ENCODE data around the gene ZNF326.
"Not testable (repeated sequence)": the region's sequence is repeated elsewhere in the genome, so short reads cannot be mapped to it uniquely, and the experiment has no call there.

The ZNF326 gene

DNA sequence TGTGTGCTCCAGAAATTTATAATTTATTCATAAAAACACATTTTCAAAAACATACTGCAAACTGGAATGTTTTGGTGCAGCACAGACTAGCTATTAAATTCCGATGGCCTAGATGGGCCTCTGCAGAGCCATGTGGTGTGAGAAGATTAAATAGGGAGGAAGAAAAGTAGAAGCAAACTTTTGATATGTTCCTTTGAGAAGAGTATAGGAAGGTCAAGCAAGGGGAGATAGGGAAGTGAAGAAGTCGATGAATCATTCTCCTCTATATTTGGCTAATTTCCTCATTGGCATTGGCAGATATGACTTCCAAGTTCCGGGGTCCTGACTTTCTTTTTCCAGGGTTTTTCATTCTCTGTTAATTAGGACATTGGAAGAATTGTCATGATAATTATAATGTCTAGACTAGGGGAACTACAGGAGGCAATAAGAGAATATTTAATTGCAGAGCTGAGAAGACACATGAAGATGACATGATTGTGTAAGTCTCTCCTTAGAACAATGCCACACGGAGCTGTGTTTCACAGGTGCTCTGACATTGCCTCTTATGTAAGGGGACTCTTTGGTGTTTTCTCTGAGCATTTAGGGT, 19.3 kb upstream of the ZNF326 start:
- H3K4me3 ChIP-seq (replicated peaks; ENCODE audit: low read depth, low read length), result no peak overlapping the region
- TF ChIP-seq, protein P1, sequence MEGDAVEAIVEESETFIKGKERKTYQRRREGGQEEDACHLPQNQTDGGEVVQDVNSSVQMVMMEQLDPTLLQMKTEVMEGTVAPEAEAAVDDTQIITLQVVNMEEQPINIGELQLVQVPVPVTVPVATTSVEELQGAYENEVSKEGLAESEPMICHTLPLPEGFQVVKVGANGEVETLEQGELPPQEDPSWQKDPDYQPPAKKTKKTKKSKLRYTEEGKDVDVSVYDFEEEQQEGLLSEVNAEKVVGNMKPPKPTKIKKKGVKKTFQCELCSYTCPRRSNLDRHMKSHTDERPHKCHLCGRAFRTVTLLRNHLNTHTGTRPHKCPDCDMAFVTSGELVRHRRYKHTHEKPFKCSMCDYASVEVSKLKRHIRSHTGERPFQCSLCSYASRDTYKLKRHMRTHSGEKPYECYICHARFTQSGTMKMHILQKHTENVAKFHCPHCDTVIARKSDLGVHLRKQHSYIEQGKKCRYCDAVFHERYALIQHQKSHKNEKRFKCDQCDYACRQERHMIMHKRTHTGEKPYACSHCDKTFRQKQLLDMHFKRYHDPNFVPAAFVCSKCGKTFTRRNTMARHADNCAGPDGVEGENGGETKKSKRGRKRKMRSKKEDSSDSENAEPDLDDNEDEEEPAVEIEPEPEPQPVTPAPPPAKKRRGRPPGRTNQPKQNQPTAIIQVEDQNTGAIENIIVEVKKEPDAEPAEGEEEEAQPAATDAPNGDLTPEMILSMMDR (IDR thresholded peaks at IDR 0.05; ENCODE audit: low read length, missing control alignments), result no peak
- no peak for DNase-seq (ENCODE audit: low read depth)

GRCh38 chr1:89978755-89979154, 16.2 kb upstream of the ZNF326 start:
- no peak for DNase-seq (ENCODE audit: low read depth)
- no peak overlapping the region for H3K4me3 ChIP-seq (replicated peaks; ENCODE audit: low read depth, low read length)
- TF ChIP-seq, protein P1 (IDR thresholded peaks at IDR 0.05; ENCODE audit: low read length, missing control alignments), result no peak

- DNase-seq (ENCODE audit: low read depth), result peak; percentile 37
- TF ChIP-seq, protein P1 (IDR thresholded peaks at IDR 0.05; ENCODE audit: low read length, missing control alignments), result no peak
Measured at GRCh38 chr1:89980605-89981004, 14.3 kb upstream of the ZNF326 start.

DNA sequence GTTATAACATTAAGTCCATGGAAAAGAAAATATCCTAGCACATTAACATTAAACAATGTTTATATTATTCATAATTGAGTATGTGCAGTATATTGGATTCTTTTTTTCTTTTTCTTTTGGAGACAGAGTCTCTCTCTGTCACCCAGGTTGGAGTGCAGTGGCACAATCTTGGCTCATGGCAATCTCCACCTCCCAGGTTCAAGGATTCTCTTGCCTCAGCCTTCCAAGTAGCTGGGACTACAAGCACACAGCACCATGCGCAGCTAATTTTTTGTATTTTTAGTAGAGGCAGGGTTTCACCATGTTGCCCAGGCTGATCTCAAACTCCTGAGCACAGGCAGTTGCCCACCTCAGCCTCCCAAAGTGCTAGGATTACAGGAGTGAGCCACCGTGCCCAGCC, 12.1 kb upstream of the ZNF326 start:
- H3K4me3 ChIP-seq (replicated peaks; ENCODE audit: low read depth, low read length); DNase-seq (ENCODE audit: low read depth): not testable (repeated sequence)

More at GRCh38 chr1:89980605-89981004, 14.3 kb upstream of the ZNF326 start:
- no peak overlapping the region for H3K4me3 ChIP-seq (replicated peaks; ENCODE audit: low read depth, low read length)

GRCh38 chr1:89984564-89985116, 10.3 kb upstream of the ZNF326 start:
- not testable (repeated sequence) for H3K4me3 ChIP-seq (replicated peaks; ENCODE audit: low read depth, low read length); DNase-seq (ENCODE audit: low read depth)

- DNase-seq (ENCODE audit: low read depth), result no peak
- TF ChIP-seq, protein P1 (IDR thresholded peaks at IDR 0.05; ENCODE audit: low read length, missing control alignments), result no peak
- H3K4me3 ChIP-seq (replicated peaks; ENCODE audit: low read depth, low read length), result no peak overlapping the region
Measured at GRCh38 chr1:89986020-89986419, 8.9 kb upstream of the ZNF326 start.

GRCh38 chr1:89987159-89987819, 7.6 kb upstream of the ZNF326 start:
- TF ChIP-seq, protein P1 (IDR thresholded peaks at IDR 0.05; ENCODE audit: low read length, missing control alignments), result peak; percentile 91
- no peak overlapping the region for H3K4me3 ChIP-seq (replicated peaks; ENCODE audit: low read depth, low read length)
- peak; percentile 89 for DNase-seq (ENCODE audit: low read depth)

GRCh38 chr1:89989099-89989498, 5.8 kb upstream of the ZNF326 start:
- TF ChIP-seq, protein P1 (IDR thresholded peaks at IDR 0.05; ENCODE audit: low read length, missing control alignments), result no peak
- DNase-seq (ENCODE audit: low read depth), result no peak
- no peak overlapping the region for H3K4me3 ChIP-seq (replicated peaks; ENCODE audit: low read depth, low read length)
